ENCODE results near the gene SLC24A3.

SLC24A3 gene

GRCh38 chr20:19539191-19539590, 326.7 kb downstream of the SLC24A3 start:
- Histone ChIP-seq H3K27me3 (ENCODE audit: control insufficient read depth in 2 of 2, insufficient read depth in 2 of 2, low read length in 2 of 2) (no peaks in the 10 kb centered on the region), H3K36me3 (ENCODE audit: control insufficient read depth in 2 of 2, insufficient read depth in 2 of 2, low read length in 2 of 2) (no peaks in the 10 kb centered on the region), H3K4me1 (ENCODE audit: control insufficient read depth in 2 of 2, insufficient read depth in 2 of 2, low read length in 2 of 2) (no peaks in the 10 kb centered on the region), H3K4me3 (ENCODE audit: low read length in 2 of 2) (no peak overlapping the region), H3K9me3 (ENCODE audit: control insufficient read depth in 2 of 2, low read length in 2 of 2) (no peaks in the 10 kb centered on the region), H3K27ac (ENCODE audit: low read depth in 2 of 2, low read length in 2 of 2) (no peak overlapping the region), H3K9ac (ENCODE audit: low read depth in 1 of 2, low read length in 2 of 2) (no peak overlapping the region)

- Histone ChIP-seq H3K4me1 (ENCODE audit: control insufficient read depth in 2 of 2, insufficient read depth in 2 of 2, low read length in 2 of 2) (no peaks in the 10 kb centered on the region), H3K9ac (ENCODE audit: low read depth in 1 of 2, low read length in 2 of 2) (no peak overlapping the region), H3K27me3 (ENCODE audit: control insufficient read depth in 2 of 2, insufficient read depth in 2 of 2, low read length in 2 of 2) (no peaks in the 10 kb centered on the region), H3K27ac (ENCODE audit: low read depth in 2 of 2, low read length in 2 of 2) (no peak overlapping the region), H3K4me3 (ENCODE audit: low read length in 2 of 2) (no peak overlapping the region), H3K9me3 (ENCODE audit: control insufficient read depth in 2 of 2, low read length in 2 of 2) (no peaks in the 10 kb centered on the region), H3K36me3 (ENCODE audit: control insufficient read depth in 2 of 2, insufficient read depth in 2 of 2, low read length in 2 of 2) (no peaks in the 10 kb centered on the region)
Observed at GRCh38 chr20:19540392-19540791, 327.9 kb downstream of the SLC24A3 start.

GRCh38 chr20:19543101-19543500, 330.7 kb downstream of the SLC24A3 start:
- no peak overlapping the region for H3K27ac ChIP-seq (ENCODE audit: low read depth in 2 of 2, low read length in 2 of 2)
- H3K36me3 ChIP-seq (ENCODE audit: control insufficient read depth in 2 of 2, insufficient read depth in 2 of 2, low read length in 2 of 2): no peaks in the 10 kb centered on the region
- H3K4me1 ChIP-seq (ENCODE audit: control insufficient read depth in 2 of 2, insufficient read depth in 2 of 2, low read length in 2 of 2): no peaks in the 10 kb centered on the region
- no peaks in the 10 kb centered on the region for H3K9me3 ChIP-seq (ENCODE audit: control insufficient read depth in 2 of 2, low read length in 2 of 2)
- no peaks in the 10 kb centered on the region for H3K27me3 ChIP-seq (ENCODE audit: control insufficient read depth in 2 of 2, insufficient read depth in 2 of 2, low read length in 2 of 2)
- H3K9ac ChIP-seq (ENCODE audit: low read depth in 1 of 2, low read length in 2 of 2): no peak overlapping the region
- no peak overlapping the region for H3K4me3 ChIP-seq (ENCODE audit: low read length in 2 of 2)

GRCh38 chr20:19544684-19545083, 332.2 kb downstream of the SLC24A3 start:
- H3K36me3 ChIP-seq (ENCODE audit: control insufficient read depth in 2 of 2, insufficient read depth in 2 of 2, low read length in 2 of 2): no peaks in the 10 kb centered on the region
- H3K27me3 ChIP-seq (ENCODE audit: control insufficient read depth in 2 of 2, insufficient read depth in 2 of 2, low read length in 2 of 2): no peaks in the 10 kb centered on the region
- no peak overlapping the region for H3K27ac ChIP-seq (ENCODE audit: low read depth in 2 of 2, low read length in 2 of 2)
- no peak overlapping the region for H3K4me3 ChIP-seq (ENCODE audit: low read length in 2 of 2)
- no peaks in the 10 kb centered on the region for H3K4me1 ChIP-seq (ENCODE audit: control insufficient read depth in 2 of 2, insufficient read depth in 2 of 2, low read length in 2 of 2)
- no peaks in the 10 kb centered on the region for H3K9me3 ChIP-seq (ENCODE audit: control insufficient read depth in 2 of 2, low read length in 2 of 2)
- no peak overlapping the region for H3K9ac ChIP-seq (ENCODE audit: low read depth in 1 of 2, low read length in 2 of 2)

GRCh38 chr20:19546648-19547047, 334.2 kb downstream of the SLC24A3 start:
- peaks cover 0 to 2% of the 10 kb centered on the region in 2 donors for H3K27me3 ChIP-seq (ENCODE audit: control insufficient read depth in 2 of 2, insufficient read depth in 2 of 2, low read length in 2 of 2)

GRCh38 chr20:19547547-19547946, 335.1 kb downstream of the SLC24A3 start:
- Histone ChIP-seq H3K9ac (ENCODE audit: low read depth in 1 of 2, low read length in 2 of 2) (no peak overlapping the region), H3K4me3 (ENCODE audit: low read length in 2 of 2) (no peak overlapping the region), H3K4me1 (ENCODE audit: control insufficient read depth in 2 of 2, insufficient read depth in 2 of 2, low read length in 2 of 2) (no peaks in the 10 kb centered on the region), H3K36me3 (ENCODE audit: control insufficient read depth in 2 of 2, insufficient read depth in 2 of 2, low read length in 2 of 2) (no peaks in the 10 kb centered on the region), H3K9me3 (ENCODE audit: control insufficient read depth in 2 of 2, low read length in 2 of 2) (no peaks in the 10 kb centered on the region), H3K27ac (ENCODE audit: low read depth in 2 of 2, low read length in 2 of 2) (no peak overlapping the region), H3K27me3 (ENCODE audit: control insufficient read depth in 2 of 2, insufficient read depth in 2 of 2, low read length in 2 of 2) (peaks cover 0 to 2% of the 10 kb centered on the region in 2 donors)

More at GRCh38 chr20:19546648-19547047, 334.2 kb downstream of the SLC24A3 start:
- Histone ChIP-seq H3K9me3 (ENCODE audit: control insufficient read depth in 2 of 2, low read length in 2 of 2) (no peaks in the 10 kb centered on the region), H3K4me1 (ENCODE audit: control insufficient read depth in 2 of 2, insufficient read depth in 2 of 2, low read length in 2 of 2) (no peaks in the 10 kb centered on the region), H3K4me3 (ENCODE audit: low read length in 2 of 2) (no peak overlapping the region), H3K27ac (ENCODE audit: low read depth in 2 of 2, low read length in 2 of 2) (no peak overlapping the region), H3K36me3 (ENCODE audit: control insufficient read depth in 2 of 2, insufficient read depth in 2 of 2, low read length in 2 of 2) (no peaks in the 10 kb centered on the region), H3K9ac (ENCODE audit: low read depth in 1 of 2, low read length in 2 of 2) (no peak overlapping the region)

GRCh38 chr20:19549896-19550295, 337.5 kb downstream of the SLC24A3 start:
- Histone ChIP-seq H3K36me3 (ENCODE audit: control insufficient read depth in 2 of 2, insufficient read depth in 2 of 2, low read length in 2 of 2) (no peaks in the 10 kb centered on the region), H3K4me1 (ENCODE audit: control insufficient read depth in 2 of 2, insufficient read depth in 2 of 2, low read length in 2 of 2) (no peaks in the 10 kb centered on the region), H3K27ac (ENCODE audit: low read depth in 2 of 2, low read length in 2 of 2) (no peak overlapping the region), H3K4me3 (ENCODE audit: low read length in 2 of 2) (no peak overlapping the region), H3K9ac (ENCODE audit: low read depth in 1 of 2, low read length in 2 of 2) (no peak overlapping the region), H3K9me3 (ENCODE audit: control insufficient read depth in 2 of 2, low read length in 2 of 2) (no peaks in the 10 kb centered on the region), H3K27me3 (ENCODE audit: control insufficient read depth in 2 of 2, insufficient read depth in 2 of 2, low read length in 2 of 2) (peaks cover 0 to 2% of the 10 kb centered on the region in 2 donors)

- peaks cover 0 to 2% of the 10 kb centered on the region in 2 donors for H3K27me3 ChIP-seq (ENCODE audit: control insufficient read depth in 2 of 2, insufficient read depth in 2 of 2, low read length in 2 of 2)
- no peaks in the 10 kb centered on the region for H3K4me1 ChIP-seq (ENCODE audit: control insufficient read depth in 2 of 2, insufficient read depth in 2 of 2, low read length in 2 of 2)
- H3K9me3 ChIP-seq (ENCODE audit: control insufficient read depth in 2 of 2, low read length in 2 of 2): no peaks in the 10 kb centered on the region
- H3K9ac ChIP-seq (ENCODE audit: low read depth in 1 of 2, low read length in 2 of 2): no peak overlapping the region
- H3K27ac ChIP-seq (ENCODE audit: low read depth in 2 of 2, low read length in 2 of 2): no peak overlapping the region
- H3K36me3 ChIP-seq (ENCODE audit: control insufficient read depth in 2 of 2, insufficient read depth in 2 of 2, low read length in 2 of 2): no peaks in the 10 kb centered on the region
- no peak overlapping the region for H3K4me3 ChIP-seq (ENCODE audit: low read length in 2 of 2)
Observed at GRCh38 chr20:19552221-19553180, 340.1 kb downstream of the SLC24A3 start.

GRCh38 chr20:19554666-19555065, 342.2 kb downstream of the SLC24A3 start:
- Histone ChIP-seq H3K27me3 (ENCODE audit: control insufficient read depth in 2 of 2, insufficient read depth in 2 of 2, low read length in 2 of 2) (peaks cover 0 to 2% of the 10 kb centered on the region in 2 donors), H3K36me3 (ENCODE audit: control insufficient read depth in 2 of 2, insufficient read depth in 2 of 2, low read length in 2 of 2) (no peaks in the 10 kb centered on the region), H3K9me3 (ENCODE audit: control insufficient read depth in 2 of 2, low read length in 2 of 2) (no peaks in the 10 kb centered on the region), H3K4me3 (ENCODE audit: low read length in 2 of 2) (no peak overlapping the region), H3K9ac (ENCODE audit: low read depth in 1 of 2, low read length in 2 of 2) (no peak overlapping the region), H3K27ac (ENCODE audit: low read depth in 2 of 2, low read length in 2 of 2) (no peak overlapping the region), H3K4me1 (ENCODE audit: control insufficient read depth in 2 of 2, insufficient read depth in 2 of 2, low read length in 2 of 2) (no peaks in the 10 kb centered on the region)

- peaks cover 0 to 2% of the 10 kb centered on the region in 2 donors for H3K27me3 ChIP-seq (ENCODE audit: control insufficient read depth in 2 of 2, insufficient read depth in 2 of 2, low read length in 2 of 2)
- no peak overlapping the region for H3K27ac ChIP-seq (ENCODE audit: low read depth in 2 of 2, low read length in 2 of 2)
- H3K4me3 ChIP-seq (ENCODE audit: low read length in 2 of 2): no peak overlapping the region
- H3K9ac ChIP-seq (ENCODE audit: low read depth in 1 of 2, low read length in 2 of 2): no peak overlapping the region
- no peaks in the 10 kb centered on the region for H3K36me3 ChIP-seq (ENCODE audit: control insufficient read depth in 2 of 2, insufficient read depth in 2 of 2, low read length in 2 of 2)
- H3K9me3 ChIP-seq (ENCODE audit: control insufficient read depth in 2 of 2, low read length in 2 of 2): no peaks in the 10 kb centered on the region
- no peaks in the 10 kb centered on the region for H3K4me1 ChIP-seq (ENCODE audit: control insufficient read depth in 2 of 2, insufficient read depth in 2 of 2, low read length in 2 of 2)
Observed at GRCh38 chr20:19555726-19556125, 343.3 kb downstream of the SLC24A3 start.
